Trophoblast cell (in vitro differentiated cells and primary cell): Measurements from ENCODE around the gene RNF222.
"Not testable (repeated sequence)": the region's sequence is repeated elsewhere in the genome, so short reads cannot be mapped to it uniquely, and the experiment has no call there.

Experiments
- DNase-seq, 2 donors: peaks; one replicate each; pipeline ENCODE4 v3.0.0-alpha.2; 2016
- H2AFZ ChIP-seq: 2 replicates; pipeline ENCODE4 v1.6.1; 2013; ENCODE audit warnings: low read length, moderate library complexity, mild to moderate bottlenecking; ENCODE audit not compliant: insufficient read depth, poor library complexity
- H2AK5ac ChIP-seq: 2 replicates; pipeline ENCODE4 v1.6.1; 2013; ENCODE audit warnings: mild to moderate bottlenecking, low read length
- H2BK120ac ChIP-seq: 2 replicates; pipeline ENCODE4 v1.6.1; 2013; ENCODE audit warnings: low read length, mild to moderate bottlenecking, moderate library complexity; ENCODE audit not compliant: insufficient read depth, poor library complexity
- H2BK12ac ChIP-seq: 2 replicates; pipeline ENCODE4 v1.6.1; 2013; ENCODE audit warnings: mild to moderate bottlenecking, low read length, moderate library complexity
- H2BK5ac ChIP-seq: 2 replicates; pipeline ENCODE4 v1.6.1; 2013; ENCODE audit warnings: low read length, low read depth, moderate library complexity, mild to moderate bottlenecking; ENCODE audit not compliant: poor library complexity
- H3K14ac ChIP-seq: 2 replicates; pipeline ENCODE4 v1.6.1; 2013; ENCODE audit warnings: mild to moderate bottlenecking, low read length
- H3K18ac ChIP-seq: 2 replicates; pipeline ENCODE4 v1.6.1; 2013; ENCODE audit warnings: mild to moderate bottlenecking, low read length
- H3K23ac ChIP-seq: 2 replicates; pipeline ENCODE4 v1.6.1; 2013; ENCODE audit warnings: low read length
- H3K27ac ChIP-seq: 2 replicates; pipeline ENCODE4 v1.5.1; 2013; ENCODE audit warnings: low read depth, mild to moderate bottlenecking, inconsistent platforms, low read length, moderate library complexity
- H3K27me3 ChIP-seq: 2 replicates; pipeline ENCODE4 v1.6.1; 2013; ENCODE audit warnings: inconsistent platforms, mild to moderate bottlenecking, low read length, moderate library complexity; ENCODE audit not compliant: insufficient read depth
- H3K36me3 ChIP-seq, 2 experiments: 1 replicate in 1 of 2; 2 replicates in 1 of 2; pipeline ENCODE4 v1.6.1; 2013; ENCODE audit warnings: low read length in 2 of 2, mild to moderate bottlenecking in 2 of 2, moderate library complexity in 1 of 2; ENCODE audit not compliant: insufficient read depth in 2 of 2, control insufficient read depth in 1 of 2
- H3K4ac ChIP-seq: 2 replicates; pipeline ENCODE4 v1.6.1; 2013; ENCODE audit warnings: low read depth, mild to moderate bottlenecking, low read length, moderate library complexity
- H3K4me1 ChIP-seq, 2 experiments: 1 replicate in 1 of 2; 2 replicates in 1 of 2; pipeline ENCODE4 v1.6.1; 2013; ENCODE audit warnings: low read length in 2 of 2, mild to moderate bottlenecking in 2 of 2, moderate library complexity in 1 of 2; ENCODE audit not compliant: insufficient read depth in 2 of 2, control insufficient read depth in 1 of 2
- H3K4me2 ChIP-seq: 2 replicates; pipeline ENCODE4 v1.6.1; 2013; ENCODE audit warnings: inconsistent platforms, mild to moderate bottlenecking, low read length, moderate library complexity
- H3K4me3 ChIP-seq: 2 replicates; pipeline ENCODE4 v1.5.1; 2013; ENCODE audit warnings: mild to moderate bottlenecking, low read depth, low read length, inconsistent platforms
- H3K79me1 ChIP-seq: one replicate; pipeline ENCODE4 v1.6.1; 2013; ENCODE audit warnings: low read length
- H3K79me2 ChIP-seq: 2 replicates; pipeline ENCODE4 v1.6.1; 2013; ENCODE audit warnings: low read length, mild to moderate bottlenecking; ENCODE audit not compliant: control insufficient read depth, insufficient read depth, poor library complexity
- H3K9ac ChIP-seq: 2 replicates; pipeline ENCODE4 v1.6.1; 2013; ENCODE audit warnings: mild to moderate bottlenecking, low read length
- H3K9me3 ChIP-seq: 2 replicates; pipeline ENCODE4 v1.6.1; 2013; ENCODE audit warnings: low read depth, mild to moderate bottlenecking, control low read depth, inconsistent platforms, low read length; ENCODE audit not compliant: insufficient read depth
- H4K12ac ChIP-seq: 2 replicates; pipeline ENCODE4 v1.6.1; 2013; ENCODE audit warnings: low read depth, mild to moderate bottlenecking, low read length, moderate library complexity
- H4K8ac ChIP-seq: 2 replicates; pipeline ENCODE4 v1.6.1; 2013; ENCODE audit warnings: low read depth, mild to moderate bottlenecking, low read length, moderate library complexity
- H4K91ac ChIP-seq: one replicate; pipeline ENCODE4 v1.6.1; 2013; ENCODE audit warnings: low read depth, mild to moderate bottlenecking, low read length, moderate library complexity
- WGBS: extraction: QIAGEN DNeasy Blood & Tissue Kit; methylation state at CpG from one replicate; pipeline ENCODE4 v1.1.7; 2013; ENCODE audit warnings: missing lambda C conversion rate; ENCODE audit not compliant: insufficient read length, insufficient coverage; ENCODE audit errors: extremely low coverage; 5-methylcytosine and 5-hydroxymethylcytosine counted together

The RNF222 gene

GRCh38 chr17:8376271-8377067, 21.2 kb downstream of the RNF222 start, which contains the start of gene KRABD2:
Gene KRABD2, minus strand, starts transcription at chr17:8376704.
- Histone ChIP-seq H4K12ac (peak within 1 kb of the TSS; percentile 99), H3K4me1 (peaks cover 6 to 10% of the 10 kb centered on the region in 2 experiments), H2AK5ac (peak within 1 kb of the TSS; percentile 55), H3K4me3 (peak within 1 kb of the TSS; percentile 89), H2BK5ac (peak within 1 kb of the TSS; percentile 66), H3K9ac (peak within 1 kb of the TSS; percentile 93), H2BK120ac (peak within 1 kb of the TSS; percentile 71), H3K4me2 (peak within 1 kb of the TSS; percentile 86), H3K9me3 (no peaks in the 10 kb centered on the region), H3K4ac (peak within 1 kb of the TSS; percentile 91), H2AFZ (peak within 1 kb of the TSS; percentile 89), H4K8ac (peak within 1 kb of the TSS; percentile 97), H2BK12ac (no peak within 1 kb of the TSS), H3K36me3 (peaks cover 17 to 37% of the 10 kb centered on the region in 2 experiments), H3K14ac (peak within 1 kb of the TSS; percentile 98), H3K18ac (peak within 1 kb of the TSS; percentile 89), H3K27me3 (no peaks in the 10 kb centered on the region), H3K79me2 (peaks cover 6% of the 10 kb centered on the region), H3K23ac (no peak within 1 kb of the TSS), H4K91ac (peak within 1 kb of the TSS; percentile 78), H3K79me1 (peaks cover 3% of the 10 kb centered on the region), H3K27ac (peak within 1 kb of the TSS; percentile 88)
- peak; percentile 80 to 82 for DNase-seq
- WGBS, result no CpG with 5 or more reads among the region's 41 CpGs

- no peak overlapping the region for H2BK12ac ChIP-seq
- peak overlapping the region; percentile 39 for H3K9ac ChIP-seq
- no peaks in the 10 kb centered on the region for H3K27me3 ChIP-seq
- H2BK120ac ChIP-seq, result no peak overlapping the region
- no peaks in the 10 kb centered on the region for H3K9me3 ChIP-seq
- peaks cover 13 to 33% of the 10 kb centered on the region in 2 experiments for H3K36me3 ChIP-seq
- no peak overlapping the region for H3K27ac ChIP-seq
- peaks cover 6 to 10% of the 10 kb centered on the region in 2 experiments for H3K4me1 ChIP-seq
- peak overlapping the region; percentile 98 for H3K14ac ChIP-seq
- peak overlapping the region; percentile 5 for H4K8ac ChIP-seq
- H3K23ac ChIP-seq, result no peak overlapping the region
- peak overlapping the region; percentile 78 for H4K91ac ChIP-seq
- peak overlapping the region; percentile 24 for H3K4ac ChIP-seq
- DNase-seq, result peak in 1 of 2 donors; percentile 44
- H3K18ac ChIP-seq, result no peak overlapping the region
- no peak overlapping the region for H2BK5ac ChIP-seq
- no CpG with 5 or more reads among the region's 18 CpGs for WGBS
- peaks cover 3% of the 10 kb centered on the region for H3K79me1 ChIP-seq
- peak overlapping the region; percentile 11 for H2AFZ ChIP-seq
- peak overlapping the region; percentile 89 for H3K4me3 ChIP-seq
- peak overlapping the region; percentile 86 for H3K4me2 ChIP-seq
- no peak overlapping the region for H2AK5ac ChIP-seq
- peak overlapping the region; percentile 99 for H4K12ac ChIP-seq
- peaks cover 4% of the 10 kb centered on the region for H3K79me2 ChIP-seq
These were observed 21.8 kb downstream of the RNF222 start for GRCh38 chr17:8375738-8376259.

GRCh38 chr17:8373856-8374255, 23.8 kb downstream of the RNF222 start:
- not testable (repeated sequence) for H3K4me1 ChIP-seq, H3K79me1 ChIP-seq, H3K4me3 ChIP-seq, H3K14ac ChIP-seq, H4K12ac ChIP-seq, H2BK12ac ChIP-seq, H4K91ac ChIP-seq, H2AFZ ChIP-seq, H4K8ac ChIP-seq, H2AK5ac ChIP-seq, H3K9ac ChIP-seq, H3K23ac ChIP-seq, H3K4ac ChIP-seq, H3K4me2 ChIP-seq, H2BK120ac ChIP-seq, DNase-seq, H3K9me3 ChIP-seq, H3K27me3 ChIP-seq, H2BK5ac ChIP-seq, H3K27ac ChIP-seq, H3K79me2 ChIP-seq, H3K18ac ChIP-seq
- peaks cover 13 to 29% of the 10 kb centered on the region in 2 experiments for H3K36me3 ChIP-seq
- WGBS, result no CpG with 5 or more reads among the region's 26 CpGs

- no peak overlapping the region for H4K8ac ChIP-seq
- H3K27me3 ChIP-seq, result no peaks in the 10 kb centered on the region
- no peak overlapping the region for H3K4me3 ChIP-seq
- H3K9ac ChIP-seq, result no peak overlapping the region
- peaks cover 6 to 10% of the 10 kb centered on the region in 2 experiments for H3K4me1 ChIP-seq
- H3K18ac ChIP-seq, result no peak overlapping the region
- peaks cover 3% of the 10 kb centered on the region for H3K79me1 ChIP-seq
- H3K9me3 ChIP-seq, result no peaks in the 10 kb centered on the region
- H2AK5ac ChIP-seq, result no peak overlapping the region
- no peak overlapping the region for H3K14ac ChIP-seq
- H3K36me3 ChIP-seq, result peaks cover 8 to 22% of the 10 kb centered on the region in 2 experiments
- WGBS, result no CpG with 5 or more reads among the region's 7 CpGs
- no peak overlapping the region for H2BK120ac ChIP-seq
- no peak overlapping the region for H3K4me2 ChIP-seq
- no peak overlapping the region for H3K27ac ChIP-seq
- H2BK12ac ChIP-seq, result no peak overlapping the region
- H2BK5ac ChIP-seq, result no peak overlapping the region
- H3K23ac ChIP-seq, result no peak overlapping the region
- no peak overlapping the region for H2AFZ ChIP-seq
- peak; percentile 87 to 93 for DNase-seq
- H4K91ac ChIP-seq, result no peak overlapping the region
- no peak overlapping the region for H4K12ac ChIP-seq
- H3K79me2 ChIP-seq, result peaks cover 4% of the 10 kb centered on the region
- H3K4ac ChIP-seq, result no peak overlapping the region
These were observed 25.2 kb downstream of the RNF222 start for GRCh38 chr17:8372422-8372821.
